ENCODE data around the gene MAN1C1.

The MAN1C1 gene

GRCh38 chr1:25773441-25774125, 157.0 kb downstream of the MAN1C1 start:
- DNase-seq (ENCODE audit: low spot score) = no peak
- H3K27ac ChIP-seq = no peak overlapping the region
- H3K4me3 ChIP-seq = no peak overlapping the region
- TF ChIP-seq, protein P1, sequence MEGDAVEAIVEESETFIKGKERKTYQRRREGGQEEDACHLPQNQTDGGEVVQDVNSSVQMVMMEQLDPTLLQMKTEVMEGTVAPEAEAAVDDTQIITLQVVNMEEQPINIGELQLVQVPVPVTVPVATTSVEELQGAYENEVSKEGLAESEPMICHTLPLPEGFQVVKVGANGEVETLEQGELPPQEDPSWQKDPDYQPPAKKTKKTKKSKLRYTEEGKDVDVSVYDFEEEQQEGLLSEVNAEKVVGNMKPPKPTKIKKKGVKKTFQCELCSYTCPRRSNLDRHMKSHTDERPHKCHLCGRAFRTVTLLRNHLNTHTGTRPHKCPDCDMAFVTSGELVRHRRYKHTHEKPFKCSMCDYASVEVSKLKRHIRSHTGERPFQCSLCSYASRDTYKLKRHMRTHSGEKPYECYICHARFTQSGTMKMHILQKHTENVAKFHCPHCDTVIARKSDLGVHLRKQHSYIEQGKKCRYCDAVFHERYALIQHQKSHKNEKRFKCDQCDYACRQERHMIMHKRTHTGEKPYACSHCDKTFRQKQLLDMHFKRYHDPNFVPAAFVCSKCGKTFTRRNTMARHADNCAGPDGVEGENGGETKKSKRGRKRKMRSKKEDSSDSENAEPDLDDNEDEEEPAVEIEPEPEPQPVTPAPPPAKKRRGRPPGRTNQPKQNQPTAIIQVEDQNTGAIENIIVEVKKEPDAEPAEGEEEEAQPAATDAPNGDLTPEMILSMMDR (IDR thresholded peaks at IDR 0.05) = no peak

- Histone ChIP-seq H3K4me3 (no peak overlapping the region), H3K27ac (no peak overlapping the region)
- no peak for DNase-seq (ENCODE audit: low spot score)
- TF ChIP-seq, protein P1 (IDR thresholded peaks at IDR 0.05) = no peak
These were observed 157.7 kb downstream of the MAN1C1 start for GRCh38 chr1:25774206-25774803.

DNA sequence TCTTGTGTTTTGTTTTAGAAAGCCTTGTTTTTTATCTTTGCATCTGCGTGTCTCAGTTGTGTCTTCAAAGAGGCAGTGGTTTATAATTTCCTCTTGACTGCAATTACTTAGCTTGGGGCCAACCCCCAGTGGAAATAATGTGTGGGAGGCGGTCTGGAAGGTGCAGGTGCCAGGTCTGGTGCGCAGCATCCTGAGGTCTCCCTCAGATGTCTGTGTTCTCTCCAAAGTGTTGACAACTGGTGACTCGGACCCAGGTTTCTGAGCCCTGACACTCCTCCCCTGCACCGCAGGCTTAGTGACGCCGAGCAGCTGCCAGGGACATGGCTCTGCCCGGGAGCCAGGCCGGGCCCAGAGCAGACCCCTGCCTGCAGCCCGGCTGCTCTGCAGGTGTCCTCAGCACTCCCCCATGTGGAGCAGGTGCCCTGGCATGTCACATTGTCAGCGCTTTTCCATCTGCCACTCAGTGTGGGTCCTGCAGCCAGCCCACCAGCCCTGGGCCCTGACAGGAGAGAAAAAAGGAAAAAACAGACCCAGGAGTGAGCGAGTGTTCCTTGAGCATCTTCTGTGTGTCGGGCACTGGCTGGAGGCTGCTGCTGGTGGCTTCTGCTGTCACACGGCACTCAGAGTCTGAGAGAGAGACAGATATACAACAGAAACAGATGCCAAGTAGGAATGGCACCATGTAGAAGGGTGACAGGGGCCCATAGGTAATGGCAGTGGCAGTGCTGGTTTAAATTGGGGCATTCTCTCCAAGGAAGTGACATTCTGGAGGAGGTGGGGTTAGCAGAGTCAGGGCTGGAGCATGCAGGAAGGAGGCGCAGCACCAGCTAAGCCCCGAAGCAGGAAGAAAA, 158.6 kb downstream of the MAN1C1 start:
- Histone ChIP-seq H3K27ac (no peak overlapping the region), H3K4me3 (no peak overlapping the region)
- TF ChIP-seq, protein P1 (IDR thresholded peaks at IDR 0.05) = no peak
- no peak for DNase-seq (ENCODE audit: low spot score)

DNA sequence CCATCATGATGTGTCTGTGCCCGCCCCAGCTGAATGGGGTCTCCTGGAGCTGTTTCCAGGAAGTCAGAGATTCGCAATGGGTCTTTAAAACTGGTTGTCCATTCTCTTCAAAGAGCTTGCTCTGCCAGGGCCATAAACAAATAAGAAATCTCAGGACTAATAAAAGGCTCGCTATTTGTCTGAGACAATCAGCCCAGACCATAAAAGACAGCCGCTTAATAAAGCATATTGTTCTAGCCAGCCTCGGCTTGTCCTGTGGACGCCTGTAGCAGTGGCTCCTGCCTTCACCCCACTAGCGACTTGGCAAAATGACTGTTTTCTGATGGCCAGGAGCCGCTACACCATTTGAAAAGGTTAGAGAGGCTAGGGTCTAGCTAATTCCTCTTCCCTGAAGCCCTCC, 162.8 kb downstream of the MAN1C1 start:
- H3K27ac ChIP-seq = no peak overlapping the region
- TF ChIP-seq, protein P1 (IDR thresholded peaks at IDR 0.05) = no peak
- DNase-seq (ENCODE audit: low spot score) = no peak
- no peak overlapping the region for H3K4me3 ChIP-seq

- Histone ChIP-seq H3K27ac (no peak overlapping the region), H3K4me3 (no peak overlapping the region)
- DNase-seq (ENCODE audit: low spot score) = no peak
- TF ChIP-seq, protein P1 (IDR thresholded peaks at IDR 0.05) = no peak
These were observed 163.3 kb downstream of the MAN1C1 start for GRCh38 chr1:25779894-25780293.

DNA sequence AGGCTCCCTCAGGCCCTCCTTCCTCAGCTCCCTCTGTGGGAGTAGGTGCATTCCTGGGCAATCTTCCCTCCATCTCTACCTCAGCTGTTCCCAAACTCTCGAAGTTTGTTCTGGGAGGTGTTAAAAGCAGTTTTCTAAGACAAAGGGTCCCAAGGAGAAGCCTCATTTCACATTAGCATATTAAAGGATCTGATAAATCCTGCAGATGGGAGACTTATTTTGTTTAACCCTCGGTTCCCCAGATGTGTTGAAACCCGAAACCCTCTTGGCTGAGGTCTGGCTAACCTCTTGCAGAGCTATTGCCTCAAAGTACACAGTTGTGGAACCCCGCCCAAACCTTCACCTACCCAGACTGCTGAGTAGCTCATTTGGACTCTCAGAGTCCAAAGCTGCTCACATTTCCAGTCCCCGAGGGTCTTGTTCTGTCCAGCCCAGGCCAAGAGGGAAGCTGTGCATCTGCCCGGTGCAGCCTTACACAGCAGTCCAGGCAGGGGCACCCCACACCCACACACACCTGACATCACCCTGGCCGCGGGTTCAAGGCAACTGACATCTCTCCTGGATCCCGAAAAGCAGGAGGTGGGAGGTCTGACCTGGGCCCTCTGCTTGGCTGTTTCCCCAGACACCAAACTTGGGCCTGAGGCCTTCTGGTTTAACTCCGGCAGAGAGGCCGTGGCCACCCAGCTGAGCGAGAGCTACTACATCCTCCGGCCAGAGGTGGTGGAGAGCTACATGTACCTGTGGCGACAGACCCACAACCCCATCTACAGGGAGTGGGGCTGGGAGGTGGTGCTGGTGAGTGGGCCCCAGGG, 163.9 kb downstream of the MAN1C1 start:
- Histone ChIP-seq H3K27ac (no peak overlapping the region), H3K4me3 (no peak overlapping the region)
- TF ChIP-seq, protein P1 (IDR thresholded peaks at IDR 0.05) = no peak
- no peak for DNase-seq (ENCODE audit: low spot score)

All from coronary artery (tissue), 2 donors.